RWPE2 (cell line): ENCODE results near the gene ENTR1.

ENCODE experiments used
- ATAC-seq: fragments of 200-7000 bp; cut with Tn5 transposase; 3 replicates; pipeline ENCODE4 v1.9.1; 2021; ENCODE audit warnings: low read depth
- DNase-seq: peaks from one replicate; pipeline ENCODE4 v3.0.0-alpha.2; 2020; ENCODE audit warnings: low spot score
- H3K27ac ChIP-seq: fragments of 450-650 bp; 2 replicates; pipeline ENCODE4 v1.5.1; 2017; ENCODE audit warnings: mild to moderate bottlenecking; ENCODE audit not compliant: poor library complexity, severe bottlenecking
- H3K27me3 ChIP-seq: fragments of 250-450 bp; sonication (Bioruptor Pico); 2 replicates; pipeline ENCODE4 v1.5.1; 2021; ENCODE audit warnings: mild to moderate bottlenecking, moderate library complexity; ENCODE audit not compliant: insufficient read depth, poor library complexity, severe bottlenecking
- H3K36me3 ChIP-seq: fragments of 250-450 bp; sonication (Bioruptor Pico); 2 replicates; pipeline ENCODE4 v1.5.1; 2020; ENCODE audit warnings: low read depth, mild to moderate bottlenecking, moderate library complexity
- H3K4me1 ChIP-seq: fragments of 250-450 bp; sonication (Bioruptor Pico); 2 replicates; pipeline ENCODE4 v1.5.1; 2021; ENCODE audit warnings: mild to moderate bottlenecking, moderate library complexity; ENCODE audit not compliant: insufficient read depth, poor library complexity, severe bottlenecking
- H3K4me3 ChIP-seq: fragments of 250-450 bp; sonication (Bioruptor Pico); 2 replicates; pipeline ENCODE4 v1.5.1; 2021; ENCODE audit warnings: mild to moderate bottlenecking, moderate library complexity; ENCODE audit not compliant: severe bottlenecking
- H3K9me3 ChIP-seq: fragments of 250-450 bp; sonication (Bioruptor Pico); 2 replicates; pipeline ENCODE4 v1.5.1; 2021; ENCODE audit warnings: mild to moderate bottlenecking, moderate library complexity; ENCODE audit not compliant: severe bottlenecking
- TF ChIP-seq, protein P1 (sequence below): fragments of 450-650 bp; IDR thresholded peaks from one replicate; pipeline ENCODE4 v1.5.1; 2017; ENCODE audit warnings: mild to moderate bottlenecking, moderate library complexity; ENCODE audit not compliant: poor library complexity, severe bottlenecking

ENTR1 gene

DNA sequence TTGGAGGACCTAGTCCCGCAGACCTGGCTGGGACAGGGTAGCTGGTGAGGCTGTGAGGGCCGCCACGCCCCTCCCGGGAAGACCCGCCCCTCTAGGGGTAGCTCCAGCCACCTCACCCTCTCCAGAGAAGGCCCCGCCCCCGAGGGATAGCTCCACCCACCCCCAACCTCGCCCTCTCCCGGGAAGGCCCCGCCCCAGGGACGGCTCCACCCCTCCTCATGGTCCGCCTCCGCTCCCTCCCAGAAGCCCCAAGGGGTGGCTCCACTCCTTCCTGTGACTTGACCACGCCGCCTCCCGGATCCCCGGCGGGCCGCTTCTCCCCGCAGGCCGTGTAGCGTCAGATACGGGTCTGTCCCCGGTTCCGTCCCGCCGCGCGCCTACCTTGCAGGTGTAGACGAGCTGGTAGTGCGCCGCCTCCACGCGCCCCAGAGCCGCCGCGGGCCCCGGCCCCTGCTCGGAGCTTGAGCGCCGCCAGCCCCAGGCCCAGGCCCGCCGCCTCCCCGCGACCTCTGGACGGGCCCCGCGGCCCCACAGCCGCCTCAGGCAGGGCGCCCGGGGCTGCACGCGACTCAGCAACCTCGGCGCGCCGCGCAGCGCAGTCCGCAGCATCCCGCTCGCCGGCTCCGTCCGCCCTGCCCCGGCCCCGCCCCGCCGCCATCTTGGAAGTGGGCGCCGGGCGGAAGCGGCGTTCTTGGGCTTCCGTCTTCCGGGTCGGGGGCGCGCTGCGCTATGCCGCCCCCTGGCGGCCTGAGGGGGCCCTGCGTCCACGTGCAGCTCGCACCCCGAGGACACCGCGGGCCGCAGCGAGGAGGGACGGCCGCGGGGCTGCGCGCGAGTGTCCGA, 47.1 kb downstream of the ENTR1 start, which contains the start of gene DNLZ:
TSS of gene DNLZ (minus strand) at position 639 of the 843 bp plus-strand sequence. CDS start at position 609, 30 bp downstream.
- Histone ChIP-seq H3K4me1 (no peaks in the 10 kb centered on the region), H3K36me3 (no peaks in the 10 kb centered on the region), H3K4me3 (peak within 1 kb of the TSS; percentile 99), H3K9me3 (no peaks in the 10 kb centered on the region), H3K27ac (peak within 1 kb of the TSS; percentile 72), H3K27me3 (no peaks in the 10 kb centered on the region)
- TF ChIP-seq, protein P1, sequence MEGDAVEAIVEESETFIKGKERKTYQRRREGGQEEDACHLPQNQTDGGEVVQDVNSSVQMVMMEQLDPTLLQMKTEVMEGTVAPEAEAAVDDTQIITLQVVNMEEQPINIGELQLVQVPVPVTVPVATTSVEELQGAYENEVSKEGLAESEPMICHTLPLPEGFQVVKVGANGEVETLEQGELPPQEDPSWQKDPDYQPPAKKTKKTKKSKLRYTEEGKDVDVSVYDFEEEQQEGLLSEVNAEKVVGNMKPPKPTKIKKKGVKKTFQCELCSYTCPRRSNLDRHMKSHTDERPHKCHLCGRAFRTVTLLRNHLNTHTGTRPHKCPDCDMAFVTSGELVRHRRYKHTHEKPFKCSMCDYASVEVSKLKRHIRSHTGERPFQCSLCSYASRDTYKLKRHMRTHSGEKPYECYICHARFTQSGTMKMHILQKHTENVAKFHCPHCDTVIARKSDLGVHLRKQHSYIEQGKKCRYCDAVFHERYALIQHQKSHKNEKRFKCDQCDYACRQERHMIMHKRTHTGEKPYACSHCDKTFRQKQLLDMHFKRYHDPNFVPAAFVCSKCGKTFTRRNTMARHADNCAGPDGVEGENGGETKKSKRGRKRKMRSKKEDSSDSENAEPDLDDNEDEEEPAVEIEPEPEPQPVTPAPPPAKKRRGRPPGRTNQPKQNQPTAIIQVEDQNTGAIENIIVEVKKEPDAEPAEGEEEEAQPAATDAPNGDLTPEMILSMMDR: peak; percentile 98
- peak; percentile 75 for ATAC-seq
- peak; percentile 96 for DNase-seq

DNA sequence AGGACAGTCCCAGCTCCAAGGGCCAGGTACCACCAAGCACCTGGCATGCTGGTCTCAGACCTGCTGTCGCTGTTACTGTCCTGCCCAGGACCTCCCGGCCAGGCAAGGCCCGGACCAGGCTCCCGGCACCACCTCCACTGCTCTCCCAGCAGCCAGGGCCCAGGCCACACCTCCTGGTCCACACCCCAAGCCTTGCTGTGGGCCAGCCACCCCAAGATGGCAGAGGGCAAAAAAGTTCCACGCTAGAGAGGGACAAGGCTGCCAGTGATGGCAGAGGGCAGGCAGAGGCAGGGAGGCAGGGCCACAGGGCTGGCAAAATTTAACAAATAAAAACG, 48.0 kb downstream of the ENTR1 start:
- no peaks in the 10 kb centered on the region for H3K27me3 ChIP-seq
- TF ChIP-seq, protein P1: no peak
- ATAC-seq: no peak
- H3K27ac ChIP-seq: no peak overlapping the region
- no peak overlapping the region for H3K4me3 ChIP-seq
- no peaks in the 10 kb centered on the region for H3K9me3 ChIP-seq
- DNase-seq: no peak
- no peaks in the 10 kb centered on the region for H3K36me3 ChIP-seq
- no peaks in the 10 kb centered on the region for H3K4me1 ChIP-seq

DNA sequence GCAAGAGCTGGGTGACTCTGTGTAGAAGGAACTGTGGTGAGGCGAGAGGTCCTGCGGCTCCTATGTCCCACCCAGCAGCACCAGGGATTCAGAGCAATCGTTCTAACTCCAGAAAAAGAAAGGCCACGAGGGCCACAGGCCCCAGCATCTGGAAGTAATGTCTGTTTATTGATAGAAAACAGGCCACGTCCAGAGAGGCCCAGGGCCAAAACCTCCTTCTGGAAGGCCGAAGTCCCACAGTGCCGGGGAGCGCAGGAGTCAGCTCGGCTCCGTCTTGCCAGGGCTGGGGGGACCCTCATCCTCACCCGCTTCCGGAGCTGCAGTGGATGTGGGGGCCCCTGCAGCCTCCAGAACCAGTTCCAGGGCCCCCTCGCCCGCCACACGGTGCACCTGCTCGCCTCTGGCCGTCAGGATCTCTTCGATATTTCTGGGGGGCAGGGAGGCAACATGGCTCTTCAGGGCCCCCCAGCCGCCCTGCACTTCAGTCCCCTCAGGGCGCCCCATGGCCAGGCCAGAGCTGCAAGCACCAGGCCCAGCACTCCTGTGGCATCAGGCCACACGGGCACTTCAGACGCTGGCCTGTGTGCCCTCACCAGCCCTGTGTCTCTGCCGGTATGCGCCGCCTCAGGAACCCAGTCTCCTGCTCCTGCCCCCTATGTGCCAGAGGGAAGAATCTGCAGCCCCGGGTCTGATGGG, 48.5 kb downstream of the ENTR1 start:
- Histone ChIP-seq H3K9me3 (no peaks in the 10 kb centered on the region), H3K4me1 (no peaks in the 10 kb centered on the region), H3K36me3 (no peaks in the 10 kb centered on the region), H3K27me3 (no peaks in the 10 kb centered on the region), H3K27ac (no peak overlapping the region), H3K4me3 (no peak overlapping the region)
- ATAC-seq: no peak
- no peak for DNase-seq
- TF ChIP-seq, protein P1: no peak

DNA sequence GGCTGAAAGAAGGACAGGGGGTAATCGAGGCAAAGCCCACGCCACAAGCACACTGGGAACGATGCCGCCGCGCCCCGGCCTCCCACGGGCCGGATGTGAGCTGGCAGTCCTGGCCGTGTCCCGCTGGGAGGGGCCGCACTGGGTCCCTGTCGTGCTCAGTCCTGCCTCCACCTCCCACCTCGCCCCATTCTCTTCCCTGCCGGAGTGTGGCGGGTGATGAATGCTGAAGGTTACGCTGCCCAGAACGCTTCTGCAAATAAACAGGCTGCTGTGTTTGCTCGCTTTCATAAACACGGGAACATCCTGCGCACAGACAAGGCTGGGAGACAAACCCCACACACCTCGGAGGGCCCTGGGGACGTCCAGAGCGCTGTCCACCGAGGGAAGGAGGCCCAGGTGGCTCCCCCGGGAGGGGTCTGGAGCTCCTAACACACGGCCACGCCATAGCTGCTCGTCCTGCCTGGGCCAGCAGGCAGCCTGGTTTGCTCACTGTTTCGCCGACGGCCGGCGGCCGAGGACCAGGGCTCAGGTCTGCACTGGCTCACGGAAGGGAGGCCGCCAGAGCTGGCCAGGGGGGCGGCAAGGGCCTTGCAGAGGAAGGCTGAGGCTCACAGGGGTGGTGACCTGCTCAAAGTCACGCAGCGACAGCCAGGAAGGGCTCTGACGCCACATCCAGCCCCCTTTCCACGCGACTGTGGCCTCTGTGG, 49.2 kb downstream of the ENTR1 start:
- ATAC-seq: no peak

More for the DNA sequence above, 49.2 kb downstream of the ENTR1 start:
- DNase-seq: no peak
- no peak overlapping the region for H3K4me3 ChIP-seq
- TF ChIP-seq, protein P1: no peak
- H3K4me1 ChIP-seq: no peaks in the 10 kb centered on the region
- no peaks in the 10 kb centered on the region for H3K27me3 ChIP-seq
- H3K36me3 ChIP-seq: no peaks in the 10 kb centered on the region
- H3K9me3 ChIP-seq: no peaks in the 10 kb centered on the region
- no peak overlapping the region for H3K27ac ChIP-seq
